H1 (cell line): ENCODE results near the gene TNS3. TPM values are rescaled to one million over a fixed set of nuclear protein-coding genes. Genes with fewer than 3 reads are reported as not detected.
A peak's percentile ranks its signal among the peaks of the same experiment; 100 is the strongest.

Experiments used
- CTCF ChIA-PET: fragments of 300-600 bp; sonication (Branson Sonifier 250); formaldehyde crosslinking; loops from one replicate; lab custom pipeline; 2021; ENCODE audit not compliant: partially characterized antibody; lab: Charles Lee
- POLR2A ChIA-PET: fragments of 300-600 bp; sonication (Branson Sonifier 250); formaldehyde crosslinking; loops from one replicate; lab custom pipeline; 2021; ENCODE audit warnings: inconsistent platforms; ENCODE audit not compliant: partially characterized antibody; lab: Charles Lee
- DNase-seq, 2 experiments: peaks; one replicate each; pipeline versions ENCODE4 v3.0.0 to v3.0.0-alpha.2; 2010 to 2022; ENCODE audit warnings: low spot score in 2 of 2, low read depth in 1 of 2, mixed read lengths in 1 of 2
- FAIRE-seq: peaks from 2 replicates; lab custom pipeline; 2011; peaks lifted over from hg19 to GRCh38; lab: Jason Lieb, UNC
- H2AFZ ChIP-seq: 2 replicates; pipeline ENCODE4 v1.8.1; 2012; ENCODE audit warnings: low read length, inconsistent platforms
- H2AK5ac ChIP-seq: 2 replicates; pipeline ENCODE4 v1.6.1; 2013; ENCODE audit warnings: low read depth, low read length
- H2BK120ac ChIP-seq: replicated peaks from 2 replicates; pipeline ENCODE3; 2013; ENCODE audit warnings: low read depth, low read length, inconsistent platforms
- H2BK12ac ChIP-seq: 2 replicates; pipeline ENCODE4 v1.6.1; 2013; ENCODE audit warnings: low read depth, low read length
- H2BK15ac ChIP-seq: 2 replicates; pipeline ENCODE4 v1.6.1; 2013; ENCODE audit warnings: low read length
- H2BK20ac ChIP-seq: 2 replicates; pipeline ENCODE4 v1.6.1; 2013; ENCODE audit warnings: low read length
- H2BK5ac ChIP-seq: 2 replicates; pipeline ENCODE4 v1.6.1; 2013; ENCODE audit warnings: low read depth, low read length
- H3K14ac ChIP-seq: 2 replicates; pipeline ENCODE4 v1.6.1; 2013; ENCODE audit warnings: inconsistent platforms; ENCODE audit not compliant: insufficient read length
- H3K18ac ChIP-seq: 2 replicates; pipeline ENCODE4 v1.6.1; 2013; ENCODE audit warnings: low read length; ENCODE audit errors: extremely low read depth
- H3K23ac ChIP-seq: 2 replicates; pipeline ENCODE4 v1.6.1; 2013; ENCODE audit warnings: inconsistent platforms; ENCODE audit not compliant: insufficient read length
- H3K23me2 ChIP-seq: 2 replicates; pipeline ENCODE4 v1.6.1; 2013; ENCODE audit warnings: low read depth, low read length
- H3K27ac ChIP-seq: 2 replicates; pipeline ENCODE4 v1.6.1; 2011; ENCODE audit warnings: low read depth, low read length, inconsistent platforms
- H3K27me3 ChIP-seq, 4 experiments: replicated peaks in 1 of 4; 1 replicate in 1 of 4; 2 replicates in 3 of 4; pipeline versions ENCODE4 v1.6.1 to v1.8.1; 2011 to 2013; ENCODE audit warnings: low read length in 3 of 4, mild to moderate bottlenecking in 3 of 4, inconsistent platforms in 2 of 4, mixed read lengths in 2 of 4, moderate library complexity in 1 of 4; ENCODE audit not compliant: control insufficient read depth in 3 of 4, insufficient read depth in 3 of 4; ENCODE audit errors: extremely low read depth in 1 of 4
- H3K36me3 ChIP-seq, 4 experiments: 2 replicates each; pipeline versions ENCODE4 v1.6.1 to v1.8.1; 2011 to 2013; ENCODE audit warnings: mild to moderate bottlenecking in 4 of 4, low read length in 3 of 4, moderate library complexity in 2 of 4, control low read depth in 1 of 4, inconsistent platforms in 1 of 4; ENCODE audit not compliant: insufficient read depth in 4 of 4, control insufficient read depth in 2 of 4
- H3K4ac ChIP-seq: replicated peaks from 2 replicates; pipeline ENCODE3; 2013; ENCODE audit warnings: low read length, low read depth, mixed read lengths, inconsistent platforms; ENCODE audit not compliant: insufficient read length
- H3K4me1 ChIP-seq, 4 experiments: replicated peaks in 1 of 4; 1 replicate in 1 of 4; 2 replicates in 3 of 4; pipeline versions ENCODE4 v1.6.1 to v1.8.1; 2011 to 2013; ENCODE audit warnings: low read length in 3 of 4, inconsistent platforms in 2 of 4, mixed read lengths in 1 of 4; ENCODE audit not compliant: insufficient read depth in 4 of 4, control insufficient read depth in 3 of 4
- H3K4me2 ChIP-seq, 2 experiments: 2 replicates each; pipeline versions ENCODE4 v1.6.1 to v1.8.1; 2011 to 2013; ENCODE audit warnings: low read depth in 2 of 2, low read length in 2 of 2, control low read depth in 1 of 2, inconsistent platforms in 1 of 2, mild to moderate bottlenecking in 1 of 2; ENCODE audit not compliant: insufficient read depth in 1 of 2
- H3K4me3 ChIP-seq, 4 experiments: fragments of 200-600, 300-600 bp in 1 of 4; sonication (generic), shearing (Covaris generic), sonication (Bioruptor Twin) in 1 of 4; 2 replicates each; pipeline versions ENCODE4 v1.5.1 to v1.8.1; 2011 to 2016; ENCODE audit warnings: low read length in 4 of 4, low read depth in 3 of 4, control low read depth in 2 of 4, inconsistent platforms in 2 of 4, mild to moderate bottlenecking in 2 of 4, mixed read lengths in 1 of 4, moderate library complexity in 1 of 4; ENCODE audit not compliant: insufficient read depth in 2 of 4; ENCODE audit errors: extremely low read depth in 1 of 4
- H3K56ac ChIP-seq: replicated peaks from 2 replicates; pipeline ENCODE3; 2013; ENCODE audit warnings: low read depth, mild to moderate bottlenecking, mixed read lengths, low read length, inconsistent platforms; ENCODE audit not compliant: insufficient read length
- H3K79me1 ChIP-seq: 2 replicates; pipeline ENCODE4 v1.6.1; 2013; ENCODE audit warnings: low read depth, low read length, control low read depth
- H3K79me2 ChIP-seq, 2 experiments: 2 replicates each; pipeline versions ENCODE4 v1.6.1 to v1.8.1; 2012 to 2013; ENCODE audit warnings: low read length in 2 of 2, mild to moderate bottlenecking in 2 of 2, inconsistent platforms in 1 of 2; ENCODE audit not compliant: insufficient read depth in 2 of 2, control insufficient read depth in 1 of 2
- H3K9ac ChIP-seq, 4 experiments: replicated peaks in 1 of 4; 1 replicate in 1 of 4; 2 replicates in 3 of 4; pipeline versions ENCODE4 v1.6.1 to v1.8.1; 2011 to 2013; ENCODE audit warnings: low read depth in 3 of 4, low read length in 3 of 4, control low read depth in 2 of 4, mild to moderate bottlenecking in 2 of 4, moderate library complexity in 2 of 4, inconsistent platforms in 1 of 4; ENCODE audit errors: extremely low read depth in 1 of 4
- H3K9me3 ChIP-seq, 2 experiments: 2 replicates each; pipeline versions ENCODE4 v1.6.1 to v1.8.1; 2012 to 2013; ENCODE audit warnings: mild to moderate bottlenecking in 2 of 2, moderate library complexity in 2 of 2, control low read depth in 1 of 2, inconsistent platforms in 1 of 2, low read depth in 1 of 2, low read length in 1 of 2, mixed read lengths in 1 of 2; ENCODE audit not compliant: insufficient read depth in 2 of 2
- H4K20me1 ChIP-seq, 2 experiments: replicated peaks in 1 of 2; 2 replicates each; pipeline versions ENCODE3 to v1.8.1; 2011 to 2013; ENCODE audit warnings: inconsistent platforms in 2 of 2, low read length in 2 of 2, mild to moderate bottlenecking in 1 of 2; ENCODE audit not compliant: insufficient read depth in 2 of 2, control insufficient read depth in 1 of 2
- H4K5ac ChIP-seq: 2 replicates; pipeline ENCODE4 v1.6.1; 2013; ENCODE audit warnings: low read length, low read depth, mixed read lengths, inconsistent platforms; ENCODE audit not compliant: insufficient read length
- H4K8ac ChIP-seq: 2 replicates; pipeline ENCODE4 v1.8.0; 2013; ENCODE audit warnings: mild to moderate bottlenecking, moderate library complexity, low read length, inconsistent platforms; ENCODE audit not compliant: insufficient read depth; ENCODE audit errors: extremely low read depth
- H4K91ac ChIP-seq: replicated peaks from 2 replicates; pipeline ENCODE3; 2013; ENCODE audit warnings: low read length, mixed read lengths, inconsistent platforms; ENCODE audit not compliant: insufficient read length
- CBX5 ChIP-seq: fragments of 300-800, 300-1000 bp; sonication (generic); IDR thresholded peaks from 2 replicates; pipeline ENCODE4 v1.7.1; 2016; ENCODE audit warnings: antibody characterized with exemption, low read length, low read depth
- CEBPB ChIP-seq: IDR thresholded peaks from 2 replicates; pipeline ENCODE4 v1.6.1; 2012; ENCODE audit warnings: low read depth, low read length
- EGR1 ChIP-seq: IDR thresholded peaks from 2 replicates; pipeline ENCODE4 v1.6.1; 2011; ENCODE audit warnings: low read depth, low read length, borderline replicate concordance
- FOSL1 ChIP-seq: IDR thresholded peaks from 2 replicates; pipeline ENCODE4 v1.6.1; 2011; ENCODE audit warnings: mild to moderate bottlenecking, low read depth, low read length, moderate library complexity; ENCODE audit not compliant: insufficient read depth
- HDAC2 ChIP-seq, 2 experiments: fragments of 300-600 bp in 1 of 2; sonication (generic) in 1 of 2; IDR thresholded peaks; 2 replicates each; pipeline ENCODE4 v1.6.1; 2011 to 2012; ENCODE audit warnings: low read depth in 2 of 2, low read length in 2 of 2, mild to moderate bottlenecking in 2 of 2, moderate library complexity in 2 of 2, borderline replicate concordance in 1 of 2, inconsistent platforms in 1 of 2
- JUN ChIP-seq: IDR thresholded peaks from 2 replicates; pipeline ENCODE4 v1.6.1; 2011; ENCODE audit warnings: low read depth, mild to moderate bottlenecking, improper control_type of control experiment, low read length
- NANOG ChIP-seq: IDR thresholded peaks from 2 replicates; pipeline ENCODE4 v1.6.1; 2011; ENCODE audit warnings: low read length, low read depth, mild to moderate bottlenecking, inconsistent platforms; ENCODE audit not compliant: insufficient read depth, poor library complexity, severe bottlenecking
- SIRT6 ChIP-seq: IDR thresholded peaks from one replicate; pipeline ENCODE4 v1.7.1; 2012; ENCODE audit warnings: low read length, inconsistent platforms
- SIX5 ChIP-seq: IDR thresholded peaks from 2 replicates; pipeline ENCODE4 v1.6.1; 2011; ENCODE audit warnings: mild to moderate bottlenecking, low read depth, low read length
- SP1 ChIP-seq: IDR thresholded peaks from 2 replicates; pipeline ENCODE4 v1.6.1; 2011; ENCODE audit warnings: low read depth, low read length
- ZNF274 ChIP-seq: IDR thresholded peaks from 2 replicates; pipeline ENCODE4 v1.7.0; 2012; ENCODE audit warnings: low read length, borderline replicate concordance; ENCODE audit errors: extremely low read depth
- WGBS, 2 experiments: shearing (Covaris generic) in 1 of 2; methylation state at CpG; one replicate each; pipeline versions ENCODE4 v1.1.6 to v1.1.7; 2013 to 2015; ENCODE audit warnings: low lambda C conversion rate in 2 of 2, mixed read lengths in 2 of 2, inconsistent platforms in 1 of 2, low coverage in 1 of 2, missing lambda C conversion rate in 1 of 2; ENCODE audit not compliant: insufficient replicate concordance in 2 of 2, insufficient coverage in 1 of 2, insufficient read length in 1 of 2; ENCODE audit errors: extremely low coverage in 1 of 2, missing lambda C conversion rate in 1 of 2; 5-methylcytosine and 5-hydroxymethylcytosine counted together
- polyA plus RNA-seq, 7 experiments: library from polyadenylated mRNA; depleted of rRNA in 3 of 7; stranded (reverse) in 5 of 7; unstranded in 2 of 7; fragments of >200 nt in 5 of 7; fragments of 200-250 nt in 2 of 7; gene quantifications; 1 replicate in 5 of 7; 2 replicates in 1 of 7; 4 replicates in 1 of 7; pipeline versions ENCODE4 v1.2.1 to v1.2.3, GENCODE V29; 2011 to 2013; ENCODE audit warnings: missing spikeins in 2 of 7, mixed read lengths in 2 of 7
- total RNA-seq: library from RNA; stranded (reverse); fragmentation: NEBNext Ultra II Directional; extraction: Animal tissue kit (Norgen Biotek cat#: 25700); gene quantifications from 2 replicates; pipeline ENCODE4 v1.2.1, GENCODE V29; 2021

The TNS3 gene
- total and polyA plus RNA-seq, 2 of the 8 experiments (the other 6 are each of a cell fraction or from before 2014, with no cell fraction given) = 11.9 to 24.2 TPM

DNA sequence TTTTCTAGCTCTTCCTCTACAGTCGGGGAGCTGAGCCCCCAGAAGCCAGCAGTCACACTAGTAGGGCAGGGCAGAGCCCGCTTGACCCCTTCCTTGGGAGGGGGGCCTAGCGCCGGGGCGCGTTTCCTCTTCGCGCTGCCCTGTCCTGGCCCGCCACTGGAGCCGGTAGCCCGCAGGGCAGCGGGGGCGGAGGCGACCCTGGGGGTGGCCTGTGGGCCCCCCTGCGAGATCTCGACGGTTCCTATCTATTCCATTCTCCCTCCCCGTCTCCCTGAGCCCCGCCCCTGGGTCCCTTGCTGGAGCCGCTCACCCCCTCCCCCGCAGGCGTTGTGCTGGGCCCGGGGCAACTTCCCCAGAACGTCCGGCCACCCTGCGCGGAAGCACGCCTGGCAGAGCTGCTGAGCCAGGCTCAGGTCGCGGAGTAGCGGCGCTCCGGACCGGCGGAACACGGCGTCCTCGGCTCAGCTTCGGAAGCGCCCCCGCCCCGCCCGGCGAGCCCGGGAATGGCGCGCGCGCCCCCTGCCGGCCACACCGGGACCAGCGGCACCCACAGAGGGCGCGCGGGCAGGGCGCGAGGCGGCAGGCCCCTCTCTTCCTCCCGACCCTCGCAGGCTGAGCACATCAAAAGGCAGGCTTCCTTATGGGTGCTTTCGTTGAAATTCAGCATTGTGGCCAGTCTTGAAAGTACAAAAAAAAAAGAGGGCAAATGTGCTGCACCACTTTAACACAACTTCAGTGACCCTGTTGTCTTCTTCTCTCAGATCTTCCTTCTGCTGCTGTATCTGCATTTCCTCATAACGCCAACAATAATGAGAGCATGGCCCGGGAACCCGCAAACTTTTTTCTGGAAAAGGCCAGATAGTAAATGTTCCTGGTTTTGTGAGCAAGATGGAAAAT, 327.6 kb downstream of the TNS3 start:
- 19% methylated on average over 22 of the region's 64 CpGs; no CpG with 5 or more reads in 1 of the 2 experiments for WGBS, 2 experiments
- Histone ChIP-seq H3K4me1 (peaks cover 4 to 5% (median 4%) of the 10 kb centered on the region in 4 experiments), H3K36me3 (no peaks in the 10 kb centered on the region), H3K18ac (no peak overlapping the region; the same call in 1 of the 2 replicates), H2BK12ac (no peak overlapping the region), H2BK120ac (no peak overlapping the region), H3K56ac (no peak overlapping the region), H2BK20ac (no peak overlapping the region), H3K4me3 (peak overlapping the region; percentile 38 to 70 (median 62)), H4K5ac (no peak overlapping the region), H4K20me1 (no peaks in the 10 kb centered on the region), H3K23me2 (peaks cover 7% of the 10 kb centered on the region; the same call in 1 of the 2 replicates), H3K9me3 (no peaks in the 10 kb centered on the region), H3K79me2 (no peaks in the 10 kb centered on the region), H3K9ac (peak overlapping the region in 2 of 4 experiments; percentile 34 to 38; a peak in 4 of 7 replicates), H3K14ac (no peak overlapping the region), H4K8ac (peak overlapping the region; percentile 73), H2AFZ (peak overlapping the region; percentile 88), H3K27ac (no peak overlapping the region), H3K4ac (no peak overlapping the region), H4K91ac (no peak overlapping the region), H2BK15ac (no peak overlapping the region; the same call in 1 of the 2 replicates), H3K27me3 (peaks cover 0 to 10% (median 8%) of the 10 kb centered on the region in 4 experiments; a peak in 5 of 7 replicates), H3K79me1 (no peaks in the 10 kb centered on the region), H2AK5ac (no peak overlapping the region), H3K23ac (no peak overlapping the region), H2BK5ac (no peak overlapping the region), H3K4me2 (peak overlapping the region; percentile 72 to 79)
- DNase-seq (peak; percentile 54 to 91), FAIRE-seq (no peak)
- ChIA-PET POLR2A (interaction anchor here (1.3 kb wide), 1 partner anchor 12 kb away, joined by 4 read pairs; no protein-coding TSS in a partner anchor), CTCF (interaction anchor here (0.5 to 1.9 kb wide), 12 partner anchors 9 to 498 kb away, joined by 3 to 11 read pairs (median 3); no protein-coding TSS in a partner anchor)
- TF ChIP-seq SP1 (no peak), CBX5 (no peak), ZNF274 (no peak), CEBPB (no peak), SIRT6 (no peak), NANOG (no peak), JUN (no peak), FOSL1 (no peak), SIX5 (no peak), HDAC2 (IDR thresholded peaks at IDR 0.05; ENCODE audit: borderline replicate concordance in 1 of 2, low read depth in 2 of 2, low read length in 2 of 2) (no peak), EGR1 (no peak)
